HepG2 (cell line): Measurements from ENCODE around the gene TMEM50B. TPM values are rescaled to one million over a fixed set of nuclear protein-coding genes. Genes with fewer than 3 reads are reported as not detected.
A peak's percentile ranks its signal among the peaks of the same experiment; 100 is the strongest.

ENCODE experiments used
- ARID2 ChIP-seq: sonication (generic); formaldehyde crosslinking; IDR thresholded peaks from 2 replicates; pipeline ENCODE4 v1.8.1; 2022; ENCODE audit warnings: mild to moderate bottlenecking, missing genetic modification reagents, borderline replicate concordance
- DMAP1 ChIP-seq: IDR thresholded peaks from 2 replicates; pipeline ENCODE4 v1.6.1; 2016
- KDM5A ChIP-seq: fragments of 200-600 bp; sonication (generic); IDR thresholded peaks from 2 replicates; pipeline ENCODE4 v1.7.0; 2018; ENCODE audit warnings: antibody characterized with exemption, mild to moderate bottlenecking, low read length, borderline replicate concordance
- TCF7 ChIP-seq: sonication (generic); IDR thresholded peaks from 2 replicates; pipeline ENCODE4 v1.6.1; 2016; ENCODE audit warnings: antibody characterized with exemption, low read depth
- ZFYVE20 ChIP-seq: sonication (generic); formaldehyde crosslinking; IDR thresholded peaks from 2 replicates; pipeline ENCODE4 v1.8.0; 2023; ENCODE audit warnings: low read depth, mild to moderate bottlenecking, moderate library complexity, missing genetic modification reagents, borderline replicate concordance
- ZNF737 ChIP-seq: sonication (generic); formaldehyde crosslinking; IDR thresholded peaks from 2 replicates; pipeline ENCODE4 v1.5.0; 2020; ENCODE audit warnings: missing genetic modification reagents, mild to moderate bottlenecking, borderline replicate concordance
- ZNF761 ChIP-seq: sonication (generic); formaldehyde crosslinking; conservative IDR thresholded peaks from 2 replicates; pipeline ENCODE4 v1.4.0; 2020; ENCODE audit warnings: mild to moderate bottlenecking, missing genetic modification reagents
- polyA plus RNA-seq, 8 experiments: library from polyadenylated mRNA; depleted of rRNA in 3 of 8; stranded (reverse) in 7 of 8; unstranded in 1 of 8; fragments of >200 nt; fragmentation: Illumina TruSeq in 4 of 8; extraction: Trizol in 4 of 8; gene quantifications; 2 replicates each; pipeline versions ENCODE4 v1.2.1 to v1.2.3, GENCODE V29; 2011 to 2016; ENCODE audit warnings: low read depth in 4 of 8, missing spikeins in 1 of 8, mixed read lengths in 1 of 8; ENCODE audit not compliant: insufficient read depth in 1 of 8
- total RNA-seq, 5 experiments: library from RNA; depleted of rRNA; stranded (reverse); fragments of >200 nt; fragmentation: Illumina TruSeq; extraction: Trizol; gene quantifications; 2 replicates each; pipeline ENCODE4 v1.2.3, GENCODE V29; 2016; ENCODE audit warnings: low read depth in 1 of 5
- TF ChIP-seq, protein P1 (sequence below): sonication (generic); formaldehyde crosslinking; IDR thresholded peaks from 2 replicates; pipeline ENCODE4 v1.5.1; 2020; ENCODE audit warnings: mild to moderate bottlenecking, missing genetic modification reagents
- TF ChIP-seq, protein P2 (sequence below): sonication (generic); formaldehyde crosslinking; IDR thresholded peaks from 2 replicates; pipeline ENCODE4 v1.8.0; 2022; ENCODE audit warnings: mild to moderate bottlenecking, missing genetic modification reagents, moderate library complexity
- TF ChIP-seq, protein P3 (sequence below): sonication (generic); formaldehyde crosslinking; IDR thresholded peaks from 2 replicates; pipeline ENCODE4 v1.9.0; 2022; ENCODE audit warnings: low read depth, missing genetic modification reagents
- TF ChIP-seq, protein P4 (sequence below): sonication (generic); formaldehyde crosslinking; IDR thresholded peaks from 2 replicates; pipeline ENCODE4 v1.5.0; 2020; ENCODE audit warnings: missing genetic modification reagents

The TMEM50B gene
- total and polyA plus RNA-seq, 2 of the 13 experiments (the other 11 are each of a cell fraction or from before 2014, with no cell fraction given) = 29.9 to 46.3 TPM

- TF ChIP-seq, protein P1, sequence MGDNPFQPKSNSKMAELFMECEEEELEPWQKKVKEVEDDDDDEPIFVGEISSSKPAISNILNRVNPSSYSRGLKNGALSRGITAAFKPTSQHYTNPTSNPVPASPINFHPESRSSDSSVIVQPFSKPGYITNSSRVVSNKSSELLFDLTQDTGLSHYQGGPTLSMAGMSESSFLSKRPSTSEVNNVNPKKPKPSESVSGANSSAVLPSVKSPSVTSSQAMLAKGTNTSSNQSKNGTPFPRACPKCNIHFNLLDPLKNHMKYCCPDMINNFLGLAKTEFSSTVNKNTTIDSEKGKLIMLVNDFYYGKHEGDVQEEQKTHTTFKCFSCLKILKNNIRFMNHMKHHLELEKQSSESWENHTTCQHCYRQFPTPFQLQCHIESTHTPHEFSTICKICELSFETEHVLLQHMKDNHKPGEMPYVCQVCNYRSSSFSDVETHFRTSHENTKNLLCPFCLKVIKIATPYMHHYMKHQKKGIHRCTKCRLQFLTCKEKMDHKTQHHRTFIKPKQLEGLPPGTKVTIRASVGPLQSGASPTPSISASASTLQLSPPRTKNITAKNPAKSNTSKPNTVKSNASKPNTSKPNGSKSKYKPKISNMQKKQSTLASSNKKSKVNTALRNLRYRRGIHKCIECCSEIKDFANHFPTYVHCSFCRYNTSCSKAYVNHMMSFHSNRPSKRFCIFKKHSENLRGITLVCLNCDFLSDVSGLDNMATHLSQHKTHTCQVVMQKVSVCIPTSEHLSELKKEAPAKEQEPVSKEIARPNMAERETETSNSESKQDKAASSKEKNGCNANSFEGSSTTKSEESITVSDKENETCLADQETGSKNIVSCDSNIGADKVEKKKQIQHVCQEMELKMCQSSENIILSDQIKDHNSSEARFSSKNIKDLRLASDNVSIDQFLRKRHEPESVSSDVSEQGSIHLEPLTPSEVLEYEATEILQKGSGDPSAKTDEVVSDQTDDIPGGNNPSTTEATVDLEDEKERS (CRISPR knock-in tag) = no peak
- no peak for TF ChIP-seq ZFYVE20
- TF ChIP-seq ARID2 = no peak
- TF ChIP-seq ZNF761 (CRISPR knock-in tag) = no peak
- TF ChIP-seq KDM5A = no peak
- no peak for TF ChIP-seq ZNF737
- TF ChIP-seq, protein P2, sequence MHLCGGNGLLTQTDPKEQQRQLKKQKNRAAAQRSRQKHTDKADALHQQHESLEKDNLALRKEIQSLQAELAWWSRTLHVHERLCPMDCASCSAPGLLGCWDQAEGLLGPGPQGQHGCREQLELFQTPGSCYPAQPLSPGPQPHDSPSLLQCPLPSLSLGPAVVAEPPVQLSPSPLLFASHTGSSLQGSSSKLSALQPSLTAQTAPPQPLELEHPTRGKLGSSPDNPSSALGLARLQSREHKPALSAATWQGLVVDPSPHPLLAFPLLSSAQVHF (CRISPR knock-in tag) = no peak
- TF ChIP-seq, protein P3, sequence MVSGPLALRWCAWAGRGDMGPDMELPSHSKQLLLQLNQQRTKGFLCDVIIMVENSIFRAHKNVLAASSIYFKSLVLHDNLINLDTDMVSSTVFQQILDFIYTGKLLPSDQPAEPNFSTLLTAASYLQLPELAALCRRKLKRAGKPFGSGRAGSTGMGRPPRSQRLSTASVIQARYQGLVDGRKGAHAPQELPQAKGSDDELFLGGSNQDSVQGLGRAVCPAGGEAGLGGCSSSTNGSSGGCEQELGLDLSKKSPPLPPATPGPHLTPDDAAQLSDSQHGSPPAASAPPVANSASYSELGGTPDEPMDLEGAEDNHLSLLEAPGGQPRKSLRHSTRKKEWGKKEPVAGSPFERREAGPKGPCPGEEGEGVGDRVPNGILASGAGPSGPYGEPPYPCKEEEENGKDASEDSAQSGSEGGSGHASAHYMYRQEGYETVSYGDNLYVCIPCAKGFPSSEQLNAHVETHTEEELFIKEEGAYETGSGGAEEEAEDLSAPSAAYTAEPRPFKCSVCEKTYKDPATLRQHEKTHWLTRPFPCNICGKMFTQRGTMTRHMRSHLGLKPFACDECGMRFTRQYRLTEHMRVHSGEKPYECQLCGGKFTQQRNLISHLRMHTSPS (CRISPR knock-in tag) = no peak
- TF ChIP-seq TCF7 = peak; percentile 41; the same call in 1 of the 2 replicates
- TF ChIP-seq, protein P4, sequence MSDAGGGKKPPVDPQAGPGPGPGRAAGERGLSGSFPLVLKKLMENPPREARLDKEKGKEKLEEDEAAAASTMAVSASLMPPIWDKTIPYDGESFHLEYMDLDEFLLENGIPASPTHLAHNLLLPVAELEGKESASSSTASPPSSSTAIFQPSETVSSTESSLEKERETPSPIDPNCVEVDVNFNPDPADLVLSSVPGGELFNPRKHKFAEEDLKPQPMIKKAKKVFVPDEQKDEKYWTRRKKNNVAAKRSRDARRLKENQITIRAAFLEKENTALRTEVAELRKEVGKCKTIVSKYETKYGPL (CRISPR knock-in tag) = no peak
- no peak for TF ChIP-seq DMAP1 (CRISPR knock-in tag)
Observed at GRCh38 chr21:33411949-33412430, 67.8 kb downstream of the TMEM50B start (continued).
